Thoracic aorta (tissue), 2 donors: ENCODE data around the gene PKNOX2. TPM values are rescaled to one million over a fixed set of nuclear protein-coding genes. Genes with fewer than 3 reads are reported as not detected.

ENCODE experiments used
- ATAC-seq: fragments of 150-250 bp; one replicate; pipeline ENCODE4 v1.8.0; 2017; ENCODE audit warnings: low read depth; ENCODE audit not compliant: insufficient number of reproducible peaks, low FRiP score
- DNase-seq: peaks from one replicate; pipeline ENCODE4 v3.0.0-alpha.2; 2020; ENCODE audit warnings: low spot score
- H3K27ac ChIP-seq, 2 donors: fragments of 200-600 bp; sonication (generic); 1 replicate in 1 of 2; 2 replicates in 1 of 2; pipeline ENCODE4 v1.5.1; 2016; ENCODE audit warnings: mild to moderate bottlenecking in 2 of 2, moderate library complexity in 2 of 2
- H3K27me3 ChIP-seq: fragments of 200-600 bp; sonication (generic); replicated peaks from 2 replicates; pipeline ENCODE4 v1.6.0; 2016; ENCODE audit warnings: mild to moderate bottlenecking; ENCODE audit not compliant: insufficient read depth
- H3K36me3 ChIP-seq: fragments of 200-600 bp; sonication (generic); one replicate; pipeline ENCODE4 v1.5.1; 2016
- H3K4me1 ChIP-seq, 2 donors: fragments of 200-600 bp; sonication (generic); 1 replicate in 1 of 2; 2 replicates in 1 of 2; pipeline versions ENCODE4 v1.5.1 to v1.6.0; 2016; ENCODE audit warnings: low read depth in 2 of 2, mild to moderate bottlenecking in 1 of 2; ENCODE audit not compliant: control insufficient read depth in 1 of 2
- H3K4me3 ChIP-seq: fragments of 200-600 bp; sonication (generic); 2 replicates; pipeline ENCODE4 v1.5.1; 2016; ENCODE audit warnings: mild to moderate bottlenecking
- H3K9me3 ChIP-seq: fragments of 200-600 bp; sonication (generic); 2 replicates; pipeline ENCODE4 v1.5.1; 2016
- CTCF ChIP-seq: fragments of 200-600 bp; sonication (generic); IDR thresholded peaks from one replicate; pipeline ENCODE4 v1.5.1; 2019; ENCODE audit warnings: antibody characterized with exemption
- total RNA-seq, 2 donors: library from RNA; depleted of rRNA; stranded (reverse); fragments of >200 nt; gene quantifications; one replicate each; pipeline versions ENCODE4 v1.1.0 to v1.2.3, GENCODE V29; 2016

PKNOX2 gene
- total RNA-seq = 1 to 10 TPM; 1.4 to 9.2 TPM

GRCh38 chr11:125164422-125165110 lies at the start of gene PKNOX2:
TSS of gene PKNOX2 (plus strand) at chr11:125164751. CDS start at chr11:125351306, 186,555 bp downstream.
- peak within 1 kb of the TSS; percentile 70 for H3K4me3 ChIP-seq
- H3K27me3 ChIP-seq = no peaks in the 10 kb centered on the region
- TF ChIP-seq CTCF = peak; percentile 78
- peak within 1 kb of the TSS; percentile 81 to 86 for H3K27ac ChIP-seq
- H3K36me3 ChIP-seq = no peaks in the 10 kb centered on the region
- peak; percentile 50 for ATAC-seq
- peaks cover 28 to 41% of the 10 kb centered on the region in 2 donors for H3K4me1 ChIP-seq
- DNase-seq = peak; percentile 25
- H3K9me3 ChIP-seq = no peaks in the 10 kb centered on the region

- ATAC-seq = no peak
- H3K36me3 ChIP-seq = no peaks in the 10 kb centered on the region
- TF ChIP-seq CTCF = no peak
Measured at GRCh38 chr11:125117429-125117828, 47.1 kb upstream of the PKNOX2 start.

GRCh38 chr11:125123194-125123946 lies 41.2 kb upstream of the PKNOX2 start:
- H3K4me3 ChIP-seq = peak overlapping the region; percentile 33
- H3K27me3 ChIP-seq = no peaks in the 10 kb centered on the region
- peaks cover 0 to 8% of the 10 kb centered on the region in 2 donors for H3K4me1 ChIP-seq
- no peak for ATAC-seq
- no peaks in the 10 kb centered on the region for H3K9me3 ChIP-seq
- TF ChIP-seq CTCF = no peak
- no peak overlapping the region for H3K27ac ChIP-seq
- no peak for DNase-seq
- H3K36me3 ChIP-seq = no peaks in the 10 kb centered on the region

More at GRCh38 chr11:125117429-125117828, 47.1 kb upstream of the PKNOX2 start:
- H3K27me3 ChIP-seq = no peaks in the 10 kb centered on the region
- no peak for DNase-seq
- no peaks in the 10 kb centered on the region for H3K4me1 ChIP-seq
- no peak overlapping the region for H3K4me3 ChIP-seq
- no peak overlapping the region for H3K27ac ChIP-seq
- H3K9me3 ChIP-seq = no peaks in the 10 kb centered on the region

DNA sequence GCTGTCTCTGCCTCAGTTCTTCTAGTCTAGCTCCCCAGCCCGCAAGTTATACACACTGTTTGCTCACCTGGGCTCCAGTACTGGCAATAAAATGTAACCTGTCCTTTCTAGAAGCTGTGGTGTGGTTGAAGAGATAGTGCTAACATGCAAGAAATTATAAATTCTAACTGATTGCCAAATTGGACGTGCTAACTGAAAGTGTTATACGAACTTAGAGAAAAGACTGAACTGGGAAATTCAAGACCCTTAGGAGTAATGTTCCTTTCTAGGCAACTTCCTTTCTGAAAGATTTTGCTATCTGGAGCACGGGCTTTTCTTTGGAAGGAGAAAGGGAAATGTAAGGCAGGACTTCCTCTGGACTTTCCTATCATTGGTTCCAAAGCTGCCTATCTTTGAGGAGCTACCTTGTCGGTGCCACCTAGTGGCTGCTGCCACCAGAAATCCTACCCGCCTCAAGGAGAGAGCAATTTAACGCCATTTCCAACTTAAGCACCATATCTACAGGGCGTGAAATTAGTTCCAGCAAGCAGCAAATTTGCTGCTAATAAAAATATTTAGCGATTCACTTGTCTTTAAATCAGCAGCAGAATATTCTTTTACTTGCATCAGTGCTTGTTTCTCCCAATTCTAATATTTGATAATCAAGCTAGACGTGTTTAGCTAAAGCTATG lies 40.5 kb upstream of the PKNOX2 start:
- H3K27ac ChIP-seq = no peak overlapping the region
- ATAC-seq (no peak), DNase-seq (no peak)
- no peaks in the 10 kb centered on the region for H3K36me3 ChIP-seq
- peak; percentile 24 for TF ChIP-seq CTCF
- H3K4me1 ChIP-seq = peaks cover 0 to 8% of the 10 kb centered on the region in 2 donors
- no peaks in the 10 kb centered on the region for H3K27me3 ChIP-seq
- peak overlapping the region; percentile 33 for H3K4me3 ChIP-seq
- H3K9me3 ChIP-seq = no peaks in the 10 kb centered on the region

- H3K4me1 ChIP-seq = peaks cover 0 to 8% of the 10 kb centered on the region in 2 donors
- ATAC-seq (no peak), DNase-seq (no peak)
- no peaks in the 10 kb centered on the region for H3K27me3 ChIP-seq
- no peak overlapping the region for H3K4me3 ChIP-seq
- no peaks in the 10 kb centered on the region for H3K9me3 ChIP-seq
- no peaks in the 10 kb centered on the region for H3K36me3 ChIP-seq
- no peak for TF ChIP-seq CTCF
- no peak overlapping the region for H3K27ac ChIP-seq
Measured at GRCh38 chr11:125124618-125124992, 39.9 kb upstream of the PKNOX2 start.
